Measurements from ENCODE around the gene ZHX3. TPM values are rescaled to one million over a fixed set of nuclear protein-coding genes. Genes with fewer than 3 reads are reported as not detected.

The ZHX3 gene
- total and polyA plus RNA-seq, 2 of the 13 experiments (the other 11 are each of a cell fraction or from before 2014, with no cell fraction given): 8.4 to 11.7 TPM

- TF ChIP-seq, protein P1, sequence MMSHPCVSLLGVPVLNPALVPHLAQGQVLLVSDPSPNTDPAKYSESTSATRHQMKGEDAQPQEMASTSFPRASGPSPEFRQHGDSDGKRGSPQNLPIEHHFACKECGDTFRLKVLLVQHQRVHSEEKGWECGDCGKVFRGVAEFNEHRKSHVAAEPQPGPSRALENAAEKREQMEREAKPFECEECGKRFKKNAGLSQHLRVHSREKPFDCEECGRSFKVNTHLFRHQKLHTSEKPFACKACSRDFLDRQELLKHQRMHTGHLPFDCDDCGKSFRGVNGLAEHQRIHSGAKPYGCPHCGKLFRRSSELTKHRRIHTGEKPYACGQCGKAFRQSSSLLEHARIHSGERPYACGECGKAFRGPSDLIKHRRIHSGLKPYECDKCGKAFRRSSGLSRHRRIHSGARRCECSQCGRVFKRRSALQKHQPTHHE (CRISPR knock-in tag; IDR thresholded peaks at IDR 0.05; ENCODE audit: borderline replicate concordance): no peak
- TF ChIP-seq MIER2 (CRISPR knock-in tag; IDR thresholded peaks at IDR 0.05): 0 out of 2 replicates have a peak, but pooled peaks have one; percentile 16
- TF ChIP-seq ZNF75D (CRISPR knock-in tag; IDR thresholded peaks at IDR 0.05; ENCODE audit: borderline replicate concordance): no peak
- TF ChIP-seq ZKSCAN1 (IDR thresholded peaks at IDR 0.05; ENCODE audit: low read length): no peak
- TF ChIP-seq KMT2A (CRISPR knock-in tag; IDR thresholded peaks at IDR 0.05): no peak
- TF ChIP-seq FOXA1 (IDR thresholded peaks at IDR 0.05): no peak
- TF ChIP-seq FOXA1 (CRISPR knock-in tag; IDR thresholded peaks at IDR 0.05): no peak
- TF ChIP-seq ARHGAP35 (CRISPR knock-in tag; IDR thresholded peaks at IDR 0.05; ENCODE audit: borderline replicate concordance): no peak
- no peak for TF ChIP-seq CSRNP1 (CRISPR knock-in tag; IDR thresholded peaks at IDR 0.05)
- no peak for TF ChIP-seq MEF2D (CRISPR knock-in tag; IDR thresholded peaks at IDR 0.05)
- TF ChIP-seq ARNT2 (CRISPR knock-in tag; IDR thresholded peaks at IDR 0.05; ENCODE audit: low read depth): no peak
- no peak for TF ChIP-seq ZBTB3 (CRISPR knock-in tag; IDR thresholded peaks at IDR 0.05; ENCODE audit: borderline replicate concordance, low read depth)
- TF ChIP-seq, protein P2, sequence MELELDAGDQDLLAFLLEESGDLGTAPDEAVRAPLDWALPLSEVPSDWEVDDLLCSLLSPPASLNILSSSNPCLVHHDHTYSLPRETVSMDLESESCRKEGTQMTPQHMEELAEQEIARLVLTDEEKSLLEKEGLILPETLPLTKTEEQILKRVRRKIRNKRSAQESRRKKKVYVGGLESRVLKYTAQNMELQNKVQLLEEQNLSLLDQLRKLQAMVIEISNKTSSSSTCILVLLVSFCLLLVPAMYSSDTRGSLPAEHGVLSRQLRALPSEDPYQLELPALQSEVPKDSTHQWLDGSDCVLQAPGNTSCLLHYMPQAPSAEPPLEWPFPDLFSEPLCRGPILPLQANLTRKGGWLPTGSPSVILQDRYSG (CRISPR knock-in tag; IDR thresholded peaks at IDR 0.05): no peak
- no peak for TF ChIP-seq ATF4 (CRISPR knock-in tag; IDR thresholded peaks at IDR 0.05)
- TF ChIP-seq MAFF (IDR thresholded peaks at IDR 0.05; ENCODE audit: low read depth, low read length): no peak
- no peak; a peak in 1 of 4 replicates for TF ChIP-seq HMGXB4 (CRISPR knock-in tag; IDR thresholded peaks at IDR 0.05; ENCODE audit: borderline replicate concordance in 1 of 2, low read depth in 1 of 2)
- TF ChIP-seq GTF2F1 (IDR thresholded peaks at IDR 0.05; ENCODE audit: low read length): no peak
- 0 out of 2 replicates have a peak, but pooled peaks have one; percentile 10 for TF ChIP-seq FOXA3 (CRISPR knock-in tag; IDR thresholded peaks at IDR 0.05)
- no peak for TF ChIP-seq ZNF224 (CRISPR knock-in tag; IDR thresholded peaks at IDR 0.05)
- TF ChIP-seq TCF12 (IDR thresholded peaks at IDR 0.05): no peak
- TF ChIP-seq TCF12 (CRISPR knock-in tag; IDR thresholded peaks at IDR 0.05): no peak
- TF ChIP-seq ARID3A (IDR thresholded peaks at IDR 0.05; ENCODE audit: low read depth, low read length): no peak
These were observed 166.2 kb downstream of the ZHX3 start (continued) for GRCh38 chr20:41151134-41151869.
